Endothelial cell (in vitro differentiated cells): ENCODE measurements around the gene QSOX1. TPM values are rescaled to one million over a fixed set of nuclear protein-coding genes. Genes with fewer than 3 reads are reported as not detected.

Experiments used
- DNase-seq: peaks from one replicate; pipeline ENCODE4 v3.0.0; 2021; ENCODE audit warnings: low spot score
- H3K27ac Mint-ChIP-seq: one replicate; pipeline ENCODE4 v1.8.0; 2021; ENCODE audit warnings: mixed read lengths, inconsistent platforms; ENCODE audit not compliant: unreplicated experiment
- H3K27me3 Mint-ChIP-seq: one replicate; pipeline ENCODE4 v1.8.0; 2021; ENCODE audit warnings: mild to moderate bottlenecking, moderate library complexity, mixed read lengths, inconsistent platforms; ENCODE audit not compliant: unreplicated experiment
- H3K36me3 Mint-ChIP-seq: one replicate; pipeline ENCODE4 v1.8.0; 2021; ENCODE audit warnings: mild to moderate bottlenecking, low read depth, mixed read lengths, inconsistent platforms; ENCODE audit not compliant: unreplicated experiment
- H3K4me1 Mint-ChIP-seq: one replicate; pipeline ENCODE4 v1.8.0; 2021; ENCODE audit warnings: mild to moderate bottlenecking, mixed read lengths, inconsistent platforms; ENCODE audit not compliant: unreplicated experiment
- H3K4me3 Mint-ChIP-seq: one replicate; pipeline ENCODE4 v1.8.0; 2021; ENCODE audit warnings: mild to moderate bottlenecking, mixed read lengths, inconsistent platforms; ENCODE audit not compliant: unreplicated experiment
- H3K9me3 Mint-ChIP-seq: one replicate; pipeline ENCODE4 v1.8.0; 2021; ENCODE audit warnings: mixed read lengths, inconsistent platforms; ENCODE audit not compliant: unreplicated experiment
- CTCF ChIP-seq: fragments of 200-600 bp; sonication (generic); IDR thresholded peaks from one replicate; pipeline ENCODE4 v1.5.0; 2021; ENCODE audit warnings: antibody characterized with exemption; ENCODE audit not compliant: unreplicated experiment
- total RNA-seq: library from RNA; stranded (reverse); fragmentation: NEBNext Ultra II Directional; extraction: Animal tissue kit (Norgen Biotek cat#: 25700); gene quantifications from one replicate; pipeline ENCODE4 v1.2.1, GENCODE V29; 2021; ENCODE audit not compliant: unreplicated experiment

Gene QSOX1
- total RNA-seq, 1 donor from 2014 or later = 199 TPM

GRCh38 chr1:180218806-180219765, 64.4 kb downstream of the QSOX1 start:
- Mint-ChIP-seq H3K9me3 (no peaks in the 10 kb centered on the region), H3K36me3 (no peaks in the 10 kb centered on the region), H3K27ac (no peak overlapping the region), H3K27me3 (peaks cover 2% of the 10 kb centered on the region), H3K4me3 (no peak overlapping the region), H3K4me1 (peaks cover 7% of the 10 kb centered on the region)
- no peak for TF ChIP-seq CTCF
- DNase-seq = no peak

- H3K9me3 Mint-ChIP-seq = no peaks in the 10 kb centered on the region
- no peak for DNase-seq
- TF ChIP-seq CTCF = no peak
- H3K4me1 Mint-ChIP-seq = peaks cover 7% of the 10 kb centered on the region
- no peak overlapping the region for H3K4me3 Mint-ChIP-seq
- peaks cover 2% of the 10 kb centered on the region for H3K27me3 Mint-ChIP-seq
- H3K36me3 Mint-ChIP-seq = no peaks in the 10 kb centered on the region
- no peak overlapping the region for H3K27ac Mint-ChIP-seq
Observed at GRCh38 chr1:180219776-180220175, 65.1 kb downstream of the QSOX1 start.

- Mint-ChIP-seq H3K4me3 (no peak overlapping the region), H3K4me1 (peaks cover 7% of the 10 kb centered on the region), H3K27me3 (peaks cover 2% of the 10 kb centered on the region), H3K9me3 (no peaks in the 10 kb centered on the region), H3K27ac (no peak overlapping the region), H3K36me3 (no peaks in the 10 kb centered on the region)
- TF ChIP-seq CTCF = no peak
- no peak for DNase-seq
Observed at GRCh38 chr1:180221462-180221861, 66.8 kb downstream of the QSOX1 start.

GRCh38 chr1:180224902-180225301, 70.2 kb downstream of the QSOX1 start:
- DNase-seq = no peak
- peaks cover 11% of the 10 kb centered on the region for H3K4me1 Mint-ChIP-seq
- no peak for TF ChIP-seq CTCF
- H3K36me3 Mint-ChIP-seq = peaks cover 4% of the 10 kb centered on the region
- no peak overlapping the region for H3K4me3 Mint-ChIP-seq
- no peaks in the 10 kb centered on the region for H3K9me3 Mint-ChIP-seq
- H3K27me3 Mint-ChIP-seq = peaks cover 7% of the 10 kb centered on the region
- no peak overlapping the region for H3K27ac Mint-ChIP-seq

- Mint-ChIP-seq H3K36me3 (peaks cover 4% of the 10 kb centered on the region), H3K27me3 (peaks cover 7% of the 10 kb centered on the region)
Observed at GRCh38 chr1:180225403-180225802, 70.7 kb downstream of the QSOX1 start.

More at GRCh38 chr1:180225403-180225802, 70.7 kb downstream of the QSOX1 start:
- no peak overlapping the region for H3K4me3 Mint-ChIP-seq
- no peaks in the 10 kb centered on the region for H3K9me3 Mint-ChIP-seq
- no peak for DNase-seq
- H3K27ac Mint-ChIP-seq = no peak overlapping the region
- no peak for TF ChIP-seq CTCF
- peaks cover 11% of the 10 kb centered on the region for H3K4me1 Mint-ChIP-seq
